ENCODE results near the gene SLC37A2.

GRCh38 chr11:125108469-125108868, 45.4 kb downstream of the SLC37A2 start:
- TF ChIP-seq EGR1 (IDR thresholded peaks at IDR 0.05) (no peak), CEBPB (IDR thresholded peaks at IDR 0.05) (no peak), TAF1 (IDR thresholded peaks at IDR 0.05; ENCODE audit: low read depth) (no peak), RAD21 (IDR thresholded peaks at IDR 0.05; ENCODE audit: low read depth) (no peak), NFIC (IDR thresholded peaks at IDR 0.05) (no peak), FOXM1 (IDR thresholded peaks at IDR 0.05; ENCODE audit: borderline replicate concordance, low read depth) (no peak), EP300 (IDR thresholded peaks at IDR 0.05; ENCODE audit: borderline replicate concordance) (no peak)
- TF ChIP-seq, protein P1, sequence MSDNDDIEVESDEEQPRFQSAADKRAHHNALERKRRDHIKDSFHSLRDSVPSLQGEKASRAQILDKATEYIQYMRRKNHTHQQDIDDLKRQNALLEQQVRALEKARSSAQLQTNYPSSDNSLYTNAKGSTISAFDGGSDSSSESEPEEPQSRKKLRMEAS (IDR thresholded peaks at IDR 0.05), result no peak
- TF ChIP-seq, protein P2, sequence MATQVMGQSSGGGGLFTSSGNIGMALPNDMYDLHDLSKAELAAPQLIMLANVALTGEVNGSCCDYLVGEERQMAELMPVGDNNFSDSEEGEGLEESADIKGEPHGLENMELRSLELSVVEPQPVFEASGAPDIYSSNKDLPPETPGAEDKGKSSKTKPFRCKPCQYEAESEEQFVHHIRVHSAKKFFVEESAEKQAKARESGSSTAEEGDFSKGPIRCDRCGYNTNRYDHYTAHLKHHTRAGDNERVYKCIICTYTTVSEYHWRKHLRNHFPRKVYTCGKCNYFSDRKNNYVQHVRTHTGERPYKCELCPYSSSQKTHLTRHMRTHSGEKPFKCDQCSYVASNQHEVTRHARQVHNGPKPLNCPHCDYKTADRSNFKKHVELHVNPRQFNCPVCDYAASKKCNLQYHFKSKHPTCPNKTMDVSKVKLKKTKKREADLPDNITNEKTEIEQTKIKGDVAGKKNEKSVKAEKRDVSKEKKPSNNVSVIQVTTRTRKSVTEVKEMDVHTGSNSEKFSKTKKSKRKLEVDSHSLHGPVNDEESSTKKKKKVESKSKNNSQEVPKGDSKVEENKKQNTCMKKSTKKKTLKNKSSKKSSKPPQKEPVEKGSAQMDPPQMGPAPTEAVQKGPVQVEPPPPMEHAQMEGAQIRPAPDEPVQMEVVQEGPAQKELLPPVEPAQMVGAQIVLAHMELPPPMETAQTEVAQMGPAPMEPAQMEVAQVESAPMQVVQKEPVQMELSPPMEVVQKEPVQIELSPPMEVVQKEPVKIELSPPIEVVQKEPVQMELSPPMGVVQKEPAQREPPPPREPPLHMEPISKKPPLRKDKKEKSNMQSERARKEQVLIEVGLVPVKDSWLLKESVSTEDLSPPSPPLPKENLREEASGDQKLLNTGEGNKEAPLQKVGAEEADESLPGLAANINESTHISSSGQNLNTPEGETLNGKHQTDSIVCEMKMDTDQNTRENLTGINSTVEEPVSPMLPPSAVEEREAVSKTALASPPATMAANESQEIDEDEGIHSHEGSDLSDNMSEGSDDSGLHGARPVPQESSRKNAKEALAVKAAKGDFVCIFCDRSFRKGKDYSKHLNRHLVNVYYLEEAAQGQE (IDR thresholded peaks at IDR 0.05; ENCODE audit: low read depth), result no peak
- TF ChIP-seq, protein P3, sequence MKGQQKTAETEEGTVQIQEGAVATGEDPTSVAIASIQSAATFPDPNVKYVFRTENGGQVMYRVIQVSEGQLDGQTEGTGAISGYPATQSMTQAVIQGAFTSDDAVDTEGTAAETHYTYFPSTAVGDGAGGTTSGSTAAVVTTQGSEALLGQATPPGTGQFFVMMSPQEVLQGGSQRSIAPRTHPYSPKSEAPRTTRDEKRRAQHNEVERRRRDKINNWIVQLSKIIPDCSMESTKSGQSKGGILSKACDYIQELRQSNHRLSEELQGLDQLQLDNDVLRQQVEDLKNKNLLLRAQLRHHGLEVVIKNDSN (IDR thresholded peaks at IDR 0.05), result no peak

All from Ishikawa (cell line).